ENCODE results near the gene FAM114A1.

Gene FAM114A1

GRCh38 chr4:38924353-38924752, 56.7 kb downstream of the FAM114A1 start:
- Histone ChIP-seq H3K4me1 (ENCODE audit: insufficient read depth, low read length, poor library complexity, severe bottlenecking) (peaks cover 6% of the 10 kb centered on the region), H3K9me3 (ENCODE audit: insufficient read depth, low read depth, low read length) (no peaks in the 10 kb centered on the region), H3K4me3 (ENCODE audit: low read length, poor library complexity, severe bottlenecking) (no peak overlapping the region), H3K9me2 (replicated peaks; ENCODE audit: low read depth, low read length) (no peaks in the 10 kb centered on the region), H3F3A (ENCODE audit: low read depth) (no peaks in the 10 kb centered on the region), H4K20me1 (ENCODE audit: insufficient read depth, low read length, poor library complexity, severe bottlenecking) (no peaks in the 10 kb centered on the region), H3K79me2 (ENCODE audit: insufficient read depth, low read length) (no peaks in the 10 kb centered on the region), H2AFZ (ENCODE audit: low read length) (no peak overlapping the region), H3K27me3 (ENCODE audit: insufficient read depth, low read length, poor library complexity, severe bottlenecking) (no peaks in the 10 kb centered on the region), H3K4me2 (ENCODE audit: low read depth, low read length, poor library complexity, severe bottlenecking) (no peak overlapping the region), H3K36me3 (ENCODE audit: insufficient read depth, low read length) (no peaks in the 10 kb centered on the region), H3K9ac (ENCODE audit: low read depth, low read length, poor library complexity, severe bottlenecking) (no peak overlapping the region)
- no peak for TF ChIP-seq CTCF (conservative IDR thresholded peaks at IDR 0.05; ENCODE audit: low read length)
- TF ChIP-seq EZH2phosphoT487 (IDR thresholded peaks at IDR 0.05; ENCODE audit: borderline replicate concordance): no peak

GRCh38 chr4:38925492-38926413, 58.1 kb downstream of the FAM114A1 start:
- TF ChIP-seq CTCF (conservative IDR thresholded peaks at IDR 0.05; ENCODE audit: low read length) (no peak), EZH2phosphoT487 (IDR thresholded peaks at IDR 0.05; ENCODE audit: borderline replicate concordance) (no peak)
- no peaks in the 10 kb centered on the region for H3K36me3 ChIP-seq (ENCODE audit: insufficient read depth, low read length)
- H3K4me2 ChIP-seq (ENCODE audit: low read depth, low read length, poor library complexity, severe bottlenecking): no peak overlapping the region
- no peaks in the 10 kb centered on the region for H3K9me3 ChIP-seq (ENCODE audit: insufficient read depth, low read depth, low read length)
- H3K4me3 ChIP-seq (ENCODE audit: low read length, poor library complexity, severe bottlenecking): no peak overlapping the region
- no peaks in the 10 kb centered on the region for H3K79me2 ChIP-seq (ENCODE audit: insufficient read depth, low read length)
- H3K4me1 ChIP-seq (ENCODE audit: insufficient read depth, low read length, poor library complexity, severe bottlenecking): no peaks in the 10 kb centered on the region
- no peaks in the 10 kb centered on the region for H4K20me1 ChIP-seq (ENCODE audit: insufficient read depth, low read length, poor library complexity, severe bottlenecking)
- no peaks in the 10 kb centered on the region for H3K27me3 ChIP-seq (ENCODE audit: insufficient read depth, low read length, poor library complexity, severe bottlenecking)
- H3K9me2 ChIP-seq (replicated peaks; ENCODE audit: low read depth, low read length): no peaks in the 10 kb centered on the region
- H3F3A ChIP-seq (ENCODE audit: low read depth): no peaks in the 10 kb centered on the region
- H2AFZ ChIP-seq (ENCODE audit: low read length): no peak overlapping the region
- H3K9ac ChIP-seq (ENCODE audit: low read depth, low read length, poor library complexity, severe bottlenecking): no peak overlapping the region

DNA sequence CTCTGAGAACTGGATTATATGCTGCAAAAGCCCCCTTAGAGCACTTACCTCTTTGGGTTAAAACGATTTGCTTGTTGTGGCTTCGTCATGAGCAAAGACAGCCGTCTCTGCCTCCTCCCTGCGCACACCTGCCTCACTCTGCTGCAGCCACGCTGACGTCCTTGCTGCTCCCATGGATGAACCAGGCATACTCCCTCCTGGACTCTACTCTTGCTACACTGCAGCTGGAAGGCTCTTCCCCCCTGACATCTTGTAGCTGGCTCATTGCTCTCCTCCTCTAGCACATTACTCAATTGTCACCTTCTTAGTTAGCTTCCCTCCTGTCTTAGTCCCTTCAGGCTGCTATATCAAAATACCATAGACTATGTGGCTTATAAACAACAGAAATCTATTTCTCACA, 59.3 kb downstream of the FAM114A1 start:
- H3K36me3 ChIP-seq (ENCODE audit: insufficient read depth, low read length): no peaks in the 10 kb centered on the region
- H4K20me1 ChIP-seq (ENCODE audit: insufficient read depth, low read length, poor library complexity, severe bottlenecking): no peaks in the 10 kb centered on the region
- no peaks in the 10 kb centered on the region for H3F3A ChIP-seq (ENCODE audit: low read depth)
- H3K9me2 ChIP-seq (replicated peaks; ENCODE audit: low read depth, low read length): no peaks in the 10 kb centered on the region
- no peak overlapping the region for H3K4me2 ChIP-seq (ENCODE audit: low read depth, low read length, poor library complexity, severe bottlenecking)
- no peaks in the 10 kb centered on the region for H3K27me3 ChIP-seq (ENCODE audit: insufficient read depth, low read length, poor library complexity, severe bottlenecking)
- H2AFZ ChIP-seq (ENCODE audit: low read length): no peak overlapping the region
- TF ChIP-seq EZH2phosphoT487 (IDR thresholded peaks at IDR 0.05; ENCODE audit: borderline replicate concordance) (no peak), CTCF (conservative IDR thresholded peaks at IDR 0.05; ENCODE audit: low read length) (no peak)
- H3K4me1 ChIP-seq (ENCODE audit: insufficient read depth, low read length, poor library complexity, severe bottlenecking): no peaks in the 10 kb centered on the region
- H3K9me3 ChIP-seq (ENCODE audit: insufficient read depth, low read depth, low read length): no peaks in the 10 kb centered on the region
- no peaks in the 10 kb centered on the region for H3K79me2 ChIP-seq (ENCODE audit: insufficient read depth, low read length)
- H3K4me3 ChIP-seq (ENCODE audit: low read length, poor library complexity, severe bottlenecking): no peak overlapping the region
- H3K9ac ChIP-seq (ENCODE audit: low read depth, low read length, poor library complexity, severe bottlenecking): no peak overlapping the region
